ENCODE measurements around the gene SYNJ2.

SYNJ2 gene

GRCh38 chr6:158043586-158044524 is 62.2 kb downstream of the SYNJ2 start:
- no peak overlapping the region for H3K27ac ChIP-seq (ENCODE audit: low read length)
- no peaks in the 10 kb centered on the region for H3F3A ChIP-seq (ENCODE audit: insufficient read depth, low read length)
- H3K79me2 ChIP-seq (ENCODE audit: low read length), result no peaks in the 10 kb centered on the region
- H3K9me2 ChIP-seq (replicated peaks; ENCODE audit: insufficient read depth, low read length), result no peaks in the 10 kb centered on the region
- H3K27me3 ChIP-seq (replicated peaks; ENCODE audit: insufficient read depth, low read length), result no peaks in the 10 kb centered on the region
- H3K36me3 ChIP-seq (replicated peaks; ENCODE audit: insufficient read depth, low read length), result no peaks in the 10 kb centered on the region
- H3K9ac ChIP-seq (ENCODE audit: low read length), result no peak overlapping the region
- no peaks in the 10 kb centered on the region for H3K4me1 ChIP-seq (ENCODE audit: low read length)
- H3K4me2 ChIP-seq (ENCODE audit: low read depth, low read length), result no peak overlapping the region
- no peaks in the 10 kb centered on the region for H3K9me3 ChIP-seq (replicated peaks; ENCODE audit: insufficient read depth, low read length)
- no peak overlapping the region for H3K4me3 ChIP-seq (ENCODE audit: low read length)
- DNase-seq, result no peak
- H4K20me1 ChIP-seq (ENCODE audit: insufficient read depth, low read length), result no peaks in the 10 kb centered on the region
- no peak overlapping the region for H2AFZ ChIP-seq (ENCODE audit: low read length)
- TF ChIP-seq EZH2phosphoT487 (IDR thresholded peaks at IDR 0.05; ENCODE audit: low read length), result no peak
- TF ChIP-seq EZH2 (optimal IDR thresholded peaks at IDR 0.05; ENCODE audit: low read depth, low read length), result no peak
- TF ChIP-seq CTCF (IDR thresholded peaks at IDR 0.05; ENCODE audit: low read length), result no peak

GRCh38 chr6:158044525-158044888 is 62.8 kb downstream of the SYNJ2 start:
- no peak overlapping the region for H2AFZ ChIP-seq (ENCODE audit: low read length)
- TF ChIP-seq CTCF (IDR thresholded peaks at IDR 0.05; ENCODE audit: low read length) (no peak), EZH2phosphoT487 (IDR thresholded peaks at IDR 0.05; ENCODE audit: low read length) (no peak), EZH2 (optimal IDR thresholded peaks at IDR 0.05; ENCODE audit: low read depth, low read length) (no peak)
- H3K9me2 ChIP-seq (replicated peaks; ENCODE audit: insufficient read depth, low read length), result no peaks in the 10 kb centered on the region
- H3K4me1 ChIP-seq (ENCODE audit: low read length), result no peaks in the 10 kb centered on the region
- no peaks in the 10 kb centered on the region for H4K20me1 ChIP-seq (ENCODE audit: insufficient read depth, low read length)
- H3K36me3 ChIP-seq (replicated peaks; ENCODE audit: insufficient read depth, low read length), result no peaks in the 10 kb centered on the region
- no peaks in the 10 kb centered on the region for H3F3A ChIP-seq (ENCODE audit: insufficient read depth, low read length)
- H3K9ac ChIP-seq (ENCODE audit: low read length), result no peak overlapping the region
- H3K4me2 ChIP-seq (ENCODE audit: low read depth, low read length), result no peak overlapping the region
- H3K9me3 ChIP-seq (replicated peaks; ENCODE audit: insufficient read depth, low read length), result no peaks in the 10 kb centered on the region
- no peak overlapping the region for H3K4me3 ChIP-seq (ENCODE audit: low read length)
- H3K27me3 ChIP-seq (replicated peaks; ENCODE audit: insufficient read depth, low read length), result no peaks in the 10 kb centered on the region
- no peak for DNase-seq
- no peaks in the 10 kb centered on the region for H3K79me2 ChIP-seq (ENCODE audit: low read length)
- no peak overlapping the region for H3K27ac ChIP-seq (ENCODE audit: low read length)

GRCh38 chr6:158046201-158047126 is 64.8 kb downstream of the SYNJ2 start:
- Histone ChIP-seq H3K4me2 (ENCODE audit: low read depth, low read length) (no peak overlapping the region), H3K4me1 (ENCODE audit: low read length) (no peaks in the 10 kb centered on the region), H3F3A (ENCODE audit: insufficient read depth, low read length) (no peaks in the 10 kb centered on the region), H3K9ac (ENCODE audit: low read length) (no peak overlapping the region), H3K36me3 (replicated peaks; ENCODE audit: insufficient read depth, low read length) (no peaks in the 10 kb centered on the region), H3K79me2 (ENCODE audit: low read length) (no peaks in the 10 kb centered on the region), H4K20me1 (ENCODE audit: insufficient read depth, low read length) (no peaks in the 10 kb centered on the region), H3K27ac (ENCODE audit: low read length) (no peak overlapping the region), H3K4me3 (ENCODE audit: low read length) (no peak overlapping the region), H3K9me3 (replicated peaks; ENCODE audit: insufficient read depth, low read length) (no peaks in the 10 kb centered on the region), H3K9me2 (replicated peaks; ENCODE audit: insufficient read depth, low read length) (no peaks in the 10 kb centered on the region), H3K27me3 (replicated peaks; ENCODE audit: insufficient read depth, low read length) (no peaks in the 10 kb centered on the region), H2AFZ (ENCODE audit: low read length) (no peak overlapping the region)
- no peak for DNase-seq
- no peak for TF ChIP-seq EZH2 (optimal IDR thresholded peaks at IDR 0.05; ENCODE audit: low read depth, low read length)
- no peak for TF ChIP-seq CTCF (IDR thresholded peaks at IDR 0.05; ENCODE audit: low read length)
- no peak for TF ChIP-seq EZH2phosphoT487 (IDR thresholded peaks at IDR 0.05; ENCODE audit: low read length)

Measured in MM.1S (cell line).